IMR-90 (cell line): ENCODE results near the gene GGACT. TPM values are rescaled to one million over a fixed set of nuclear protein-coding genes. Genes with fewer than 3 reads are reported as not detected.
A peak's percentile ranks its signal among the peaks of the same experiment; 100 is the strongest.

ENCODE experiments used
- ATAC-seq: fragments of 200-7000 bp; cut with Tn5 transposase; 2 replicates; pipeline ENCODE4 v1.9.1; 2020; ENCODE audit warnings: low read depth, mild to moderate bottlenecking, moderate library complexity
- BruUV-seq: library from RNA; stranded (reverse); fragments of 400-500 nt; replicated peaks from 2 replicates; lab custom pipeline; 2021; lab: Mats Ljungman, UMichigan
- CTCF ChIA-PET: fragments of 300-600 bp; formaldehyde crosslinking; extraction: SDS; loops from one replicate; lab custom pipeline; 2021; ENCODE audit warnings: antibody characterized with exemption; lab: Yijun Ruan, JAX
- POLR2A ChIA-PET: fragments of 300-600 bp; sonication (Branson Sonifier 250); formaldehyde crosslinking; loops from one replicate; lab custom pipeline; 2022; ENCODE audit warnings: antibody characterized with exemption; ENCODE audit not compliant: unreplicated experiment; lab: Charles Lee
- DNase-seq: peaks from one replicate; pipeline ENCODE4 v3.0.0; 2013
- H2AFZ ChIP-seq: replicated peaks from 2 replicates; pipeline ENCODE3; 2013; ENCODE audit warnings: low read length, mild to moderate bottlenecking; ENCODE audit not compliant: poor library complexity
- H2AK5ac ChIP-seq: 2 replicates; pipeline ENCODE4 v1.6.1; 2013; ENCODE audit warnings: low read depth, low read length, inconsistent platforms
- H2AK9ac ChIP-seq: replicated peaks from 2 replicates; pipeline ENCODE3; 2013; ENCODE audit warnings: mild to moderate bottlenecking, low read depth, low read length, moderate library complexity; ENCODE audit not compliant: poor library complexity
- H2BK120ac ChIP-seq: 2 replicates; pipeline ENCODE4 v1.6.1; 2013; ENCODE audit warnings: low read depth, low read length, inconsistent platforms
- H2BK15ac ChIP-seq: 3 replicates; pipeline ENCODE4 v1.6.1; 2013; ENCODE audit warnings: low read depth, low read length, inconsistent platforms
- H2BK20ac ChIP-seq: 2 replicates; pipeline ENCODE4 v1.6.1; 2013; ENCODE audit warnings: low read depth, mild to moderate bottlenecking, inconsistent platforms, low read length, moderate library complexity
- H2BK5ac ChIP-seq: 2 replicates; pipeline ENCODE4 v1.6.1; 2013; ENCODE audit warnings: mild to moderate bottlenecking, low read depth, low read length, inconsistent platforms; ENCODE audit not compliant: poor library complexity, severe bottlenecking
- H3K14ac ChIP-seq: replicated peaks from 2 replicates; pipeline ENCODE4 v1.6.1; 2013; ENCODE audit warnings: low read depth, low read length, inconsistent platforms
- H3K18ac ChIP-seq: 2 replicates; pipeline ENCODE4 v1.6.1; 2013; ENCODE audit warnings: low read depth, low read length, control low read depth
- H3K23ac ChIP-seq: 2 replicates; pipeline ENCODE4 v1.6.1; 2013; ENCODE audit warnings: low read depth, low read length, inconsistent platforms
- H3K27ac ChIP-seq: 2 replicates; pipeline ENCODE4 v1.5.1; 2013; ENCODE audit warnings: mild to moderate bottlenecking, control low read depth, low read length; ENCODE audit not compliant: insufficient read depth
- H3K27me3 ChIP-seq: 2 replicates; pipeline ENCODE4 v1.6.1; 2013; ENCODE audit warnings: low read length; ENCODE audit not compliant: control insufficient read depth, insufficient read depth
- H3K36me3 ChIP-seq: 2 replicates; pipeline ENCODE4 v1.6.1; 2013; ENCODE audit warnings: low read length, mixed read lengths; ENCODE audit not compliant: control insufficient read depth, insufficient read depth
- H3K4ac ChIP-seq: 2 replicates; pipeline ENCODE4 v1.6.1; 2013; ENCODE audit warnings: low read depth, low read length, inconsistent platforms
- H3K4me1 ChIP-seq: 2 replicates; pipeline ENCODE4 v1.6.1; 2013; ENCODE audit warnings: low read length, mixed read lengths; ENCODE audit not compliant: control insufficient read depth, insufficient read depth
- H3K4me2 ChIP-seq: 2 replicates; pipeline ENCODE4 v1.6.1; 2013; ENCODE audit warnings: low read depth, mild to moderate bottlenecking, control low read depth, low read length, moderate library complexity
- H3K4me3 ChIP-seq: 2 replicates; pipeline ENCODE4 v1.5.1; 2013; ENCODE audit warnings: low read depth, mild to moderate bottlenecking, control low read depth, low read length, moderate library complexity; ENCODE audit not compliant: insufficient read depth
- H3K56ac ChIP-seq: 2 replicates; pipeline ENCODE4 v1.6.1; 2013; ENCODE audit warnings: low read length, inconsistent platforms; ENCODE audit not compliant: insufficient read depth; ENCODE audit errors: extremely low read depth
- H3K79me1 ChIP-seq, 2 experiments: 2 replicates each; pipeline ENCODE4 v1.6.1; 2013; ENCODE audit warnings: low read length in 2 of 2, inconsistent platforms in 1 of 2, low read depth in 1 of 2
- H3K9ac ChIP-seq: 2 replicates; pipeline ENCODE4 v1.6.1; 2013; ENCODE audit warnings: low read depth, low read length, control low read depth
- H3K9me1 ChIP-seq: 2 replicates; pipeline ENCODE4 v1.6.1; 2013; ENCODE audit warnings: low read length, inconsistent platforms; ENCODE audit not compliant: insufficient read depth
- H3K9me3 ChIP-seq: 2 replicates; pipeline ENCODE4 v1.6.1; 2013; ENCODE audit warnings: low read length; ENCODE audit not compliant: control insufficient read depth, insufficient read depth
- H4K20me1 ChIP-seq: 2 replicates; pipeline ENCODE4 v1.6.1; 2013; ENCODE audit warnings: low read length, inconsistent platforms; ENCODE audit not compliant: insufficient read depth
- H4K5ac ChIP-seq: 2 replicates; pipeline ENCODE4 v1.6.1; 2013; ENCODE audit warnings: mild to moderate bottlenecking, low read depth, low read length, control low read depth
- H4K8ac ChIP-seq, 2 experiments: 2 replicates each; pipeline ENCODE4 v1.6.1; 2013; ENCODE audit warnings: low read depth in 2 of 2, low read length in 2 of 2, control low read depth in 1 of 2, inconsistent platforms in 1 of 2
- H4K91ac ChIP-seq: 2 replicates; pipeline ENCODE4 v1.6.1; 2013; ENCODE audit warnings: low read depth, low read length, inconsistent platforms; ENCODE audit not compliant: insufficient read depth
- CEBPB ChIP-seq: IDR thresholded peaks from 2 replicates; pipeline ENCODE4 v1.6.1; 2012; ENCODE audit warnings: low read depth, low read length, improper control_type of control experiment
- CTCF ChIP-seq: conservative IDR thresholded peaks from 2 replicates; pipeline ENCODE4 v1.5.1; 2012; ENCODE audit warnings: mild to moderate bottlenecking, low read depth, low read length, improper control_type of control experiment
- WGBS, 2 experiments: methylation state at CpG; one replicate each; pipeline versions ENCODE4 v1.1.5 to v1.1.7; 2013; ENCODE audit warnings: missing lambda C conversion rate in 2 of 2; ENCODE audit not compliant: insufficient read length in 1 of 2; ENCODE audit errors: extremely low coverage in 2 of 2; 5-methylcytosine and 5-hydroxymethylcytosine counted together
- dilution Hi-C: fragments of 300-500 bp; cut with HindIII; formaldehyde crosslinking; loops from one replicate; pipeline ENCODE4 v1.14.3; 2018; ENCODE audit warnings: low sequenced_read_pairs; ENCODE audit not compliant: unreplicated experiment
- in situ Hi-C: fragments of 300-500 bp; cut with MboI; formaldehyde crosslinking; loops from 3 replicates; pipeline ENCODE4 v1.14.3; 2019; ENCODE audit warnings: low sequenced_read_pairs, inconsistent platforms, mixed read lengths
- intact Hi-C: fragments of 100-400 bp; cut with micrococcal nuclease; formaldehyde crosslinking; loops from 2 replicates; pipeline ENCODE4 v1.10.0; 2022
- polyA plus RNA-seq, 3 experiments: library from polyadenylated mRNA; depleted of rRNA; stranded (reverse); fragments of >200 nt; gene quantifications; 2 replicates each; pipeline ENCODE4 v1.2.3, GENCODE V29; 2012; ENCODE audit warnings: low replicate concordance in 1 of 3
- total RNA-seq: library from RNA; depleted of rRNA; stranded (reverse); fragments of >200 nt; gene quantifications from 2 replicates; pipeline ENCODE4 v1.2.3, GENCODE V29; 2012

The GGACT gene
- total and polyA plus RNA-seq, 2 of the 4 experiments (the other 2 are of a cell fraction) = 2.0 to 2.6 TPM

DNA sequence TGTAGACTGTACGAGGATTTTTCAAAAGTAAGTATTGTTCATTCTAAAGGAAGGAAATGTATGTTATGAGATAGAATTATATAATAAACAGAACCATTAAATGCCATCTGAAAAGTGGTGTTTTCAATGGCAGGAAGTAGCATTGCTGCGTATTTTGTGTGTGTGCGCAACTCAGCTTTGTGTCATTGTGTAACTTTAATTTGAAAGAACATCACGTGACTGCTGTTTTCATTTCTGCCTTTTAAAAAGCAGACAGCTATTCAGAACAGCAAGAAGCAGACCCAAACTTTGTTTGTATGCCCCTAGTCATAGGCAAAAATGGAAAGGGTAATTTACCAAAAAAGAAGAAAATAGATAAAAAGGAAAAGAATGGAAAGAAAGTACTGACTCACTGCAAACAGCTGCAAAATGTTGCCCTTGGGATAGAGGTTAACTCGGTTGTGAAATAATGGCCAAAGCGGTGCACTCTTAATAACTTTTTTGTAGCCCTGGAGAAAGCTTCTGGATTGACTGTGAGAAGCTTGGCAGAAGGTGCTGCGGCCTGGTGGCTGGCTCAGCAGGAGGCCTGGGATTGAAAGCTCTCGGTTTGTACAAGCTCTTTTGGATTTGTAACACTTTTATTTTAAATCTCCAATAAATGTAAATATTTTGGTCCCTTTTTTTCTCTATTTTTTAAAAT, 97.3 kb downstream of the GGACT start:
- POLR2A ChIA-PET = no interaction called here
- no peak overlapping the region for H2BK5ac ChIP-seq
- no peak overlapping the region for H2AK9ac ChIP-seq
- intact Hi-C loops = loop anchor here (5.0 kb wide), 1 partner anchor 969 kb away; no protein-coding TSS in a partner anchor
- ATAC-seq (peak; percentile 35), DNase-seq (peak; percentile 63)
- no peaks in the 10 kb centered on the region for H3K36me3 ChIP-seq
- H3K14ac ChIP-seq = no peak overlapping the region
- H3K4me3 ChIP-seq = no peak overlapping the region
- H3K27ac ChIP-seq = no peak overlapping the region
- no peak overlapping the region for H4K5ac ChIP-seq
- no peak overlapping the region for H3K18ac ChIP-seq
- H4K20me1 ChIP-seq = no peaks in the 10 kb centered on the region
- no peak overlapping the region for H3K23ac ChIP-seq
- H3K27me3 ChIP-seq = no peaks in the 10 kb centered on the region
- no peak overlapping the region for H3K4me2 ChIP-seq
- H3K9me3 ChIP-seq = no peaks in the 10 kb centered on the region
- no TSS peak for BruUV-seq
- 90% methylated on average over 4 of the region's 8 CpGs; no CpG with 5 or more reads in 1 of the 2 experiments for WGBS, 2 experiments
- H3K9ac ChIP-seq = no peak overlapping the region
- H3K79me1 ChIP-seq = no peaks in the 10 kb centered on the region
- no peak overlapping the region for H3K4ac ChIP-seq
- no peak overlapping the region for H3K56ac ChIP-seq
- no peak overlapping the region for H2BK120ac ChIP-seq
- in situ Hi-C loops = no loop called here
- H4K8ac ChIP-seq = no peak overlapping the region
- H3K9me1 ChIP-seq = no peaks in the 10 kb centered on the region
- no peak overlapping the region for H2BK15ac ChIP-seq
- dilution Hi-C loops = no loop called here
- peaks cover 2% of the 10 kb centered on the region; the same call in 1 of the 2 replicates for H3K4me1 ChIP-seq
- H2BK20ac ChIP-seq = no peak overlapping the region
- CTCF ChIA-PET = interaction anchor here (1.3 kb wide), 1 partner anchor 8 kb away, joined by 3 read pairs; no protein-coding TSS in a partner anchor
- no peak overlapping the region for H2AK5ac ChIP-seq
- H4K91ac ChIP-seq = no peak overlapping the region
- peak; percentile 62; the same call in 1 of the 2 replicates for TF ChIP-seq CEBPB
- no peak for TF ChIP-seq CTCF
- no peak overlapping the region for H2AFZ ChIP-seq
